DOHH2 (cell line): ENCODE measurements around the gene MAST1.

Experiments used
- H3F3A ChIP-seq: fragments of 200-600 bp; sonication (generic), shearing (Covaris generic); 2 replicates; pipeline ENCODE4 v1.6.0; 2016; ENCODE audit warnings: antibody characterized with exemption, mild to moderate bottlenecking; ENCODE audit not compliant: control insufficient read depth, insufficient read depth
- H3K27ac ChIP-seq: fragments of 200-600 bp; sonication (generic); 2 replicates; pipeline ENCODE4 v1.5.1; 2014; ENCODE audit warnings: low read depth, mild to moderate bottlenecking, low read length, moderate library complexity
- H3K27me3 ChIP-seq: fragments of 200-600 bp; sonication (generic); 2 replicates; pipeline ENCODE4 v1.6.1; 2014; ENCODE audit warnings: mild to moderate bottlenecking, low read length, mixed read lengths; ENCODE audit not compliant: control insufficient read depth
- H3K36me3 ChIP-seq: fragments of 200-600 bp; sonication (generic); 2 replicates; pipeline ENCODE4 v1.6.1; 2014; ENCODE audit warnings: mild to moderate bottlenecking, low read length, moderate library complexity, mixed read lengths; ENCODE audit not compliant: control insufficient read depth
- H3K4me1 ChIP-seq: fragments of 200-600 bp; sonication (generic); 2 replicates; pipeline ENCODE4 v1.6.1; 2014; ENCODE audit warnings: mild to moderate bottlenecking, low read length, mixed read lengths; ENCODE audit not compliant: control insufficient read depth
- H3K4me2 ChIP-seq: fragments of 200-600 bp; sonication (generic); 2 replicates; pipeline ENCODE4 v1.6.0; 2014; ENCODE audit warnings: mild to moderate bottlenecking, low read length, moderate library complexity
- H3K4me3 ChIP-seq: fragments of 200-600 bp; sonication (generic); 2 replicates; pipeline ENCODE4 v1.5.1; 2014; ENCODE audit warnings: mild to moderate bottlenecking, low read length, mixed read lengths
- H3K79me2 ChIP-seq: fragments of 200-600 bp; sonication (generic); 2 replicates; pipeline ENCODE4 v1.6.1; 2014; ENCODE audit warnings: mild to moderate bottlenecking, low read length, mixed read lengths; ENCODE audit not compliant: control insufficient read depth
- H3K9me2 ChIP-seq: fragments of 200-600 bp; sonication (generic); replicated peaks from 2 replicates; pipeline ENCODE4 v1.6.1; 2014; ENCODE audit warnings: mild to moderate bottlenecking, low read length, mixed read lengths; ENCODE audit not compliant: control insufficient read depth
- H3K9me3 ChIP-seq: fragments of 200-600 bp; sonication (generic); 2 replicates; pipeline ENCODE4 v1.6.1; 2014; ENCODE audit warnings: antibody characterized with exemption, low read length, mixed read lengths; ENCODE audit not compliant: control insufficient read depth, insufficient read depth
- H4K20me1 ChIP-seq: fragments of 200-600 bp; sonication (generic); 2 replicates; pipeline ENCODE4 v1.6.0; 2014; ENCODE audit warnings: low read depth, mild to moderate bottlenecking, antibody characterized with exemption, low read length, moderate library complexity; ENCODE audit not compliant: control insufficient read depth, insufficient read depth
- EZH2phosphoT487 ChIP-seq: fragments of 200-600 bp; sonication (generic); IDR thresholded peaks from 2 replicates; pipeline ENCODE4 v1.6.1; 2017; ENCODE audit warnings: borderline replicate concordance, mild to moderate bottlenecking, antibody characterized with exemption, low read length, moderate library complexity, mixed read lengths
- TF ChIP-seq, protein P1 (sequence below): fragments of 200-600 bp; sonication (generic); IDR thresholded peaks from one replicate; pipeline ENCODE4 v1.5.1; 2014; ENCODE audit warnings: antibody characterized with exemption, mild to moderate bottlenecking, low read depth, low read length; ENCODE audit not compliant: poor library complexity, severe bottlenecking

Gene MAST1

DNA sequence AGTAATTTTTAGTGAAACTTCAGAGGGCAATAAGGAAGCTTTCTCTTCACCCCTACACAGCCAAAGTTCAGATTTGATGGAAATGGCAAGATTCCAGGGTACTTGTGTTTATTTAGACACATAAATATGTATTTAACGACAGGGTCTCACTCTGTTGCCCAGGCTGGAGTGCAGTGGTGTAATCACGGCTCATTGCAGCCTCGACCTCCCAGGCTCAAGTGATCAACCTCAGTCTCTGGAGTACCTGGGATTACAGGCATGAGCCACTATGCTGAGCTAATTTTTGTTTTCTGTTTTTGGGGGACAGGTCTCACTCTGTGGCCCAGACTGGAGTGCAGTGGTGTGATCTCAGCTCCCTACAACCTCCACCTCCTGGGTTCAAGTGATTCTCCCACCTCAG lies 82.7 kb downstream of the MAST1 start:
- peaks cover 9% of the 10 kb centered on the region for H3K4me1 ChIP-seq
- no peak overlapping the region for H3K4me3 ChIP-seq
- TF ChIP-seq, protein P1, sequence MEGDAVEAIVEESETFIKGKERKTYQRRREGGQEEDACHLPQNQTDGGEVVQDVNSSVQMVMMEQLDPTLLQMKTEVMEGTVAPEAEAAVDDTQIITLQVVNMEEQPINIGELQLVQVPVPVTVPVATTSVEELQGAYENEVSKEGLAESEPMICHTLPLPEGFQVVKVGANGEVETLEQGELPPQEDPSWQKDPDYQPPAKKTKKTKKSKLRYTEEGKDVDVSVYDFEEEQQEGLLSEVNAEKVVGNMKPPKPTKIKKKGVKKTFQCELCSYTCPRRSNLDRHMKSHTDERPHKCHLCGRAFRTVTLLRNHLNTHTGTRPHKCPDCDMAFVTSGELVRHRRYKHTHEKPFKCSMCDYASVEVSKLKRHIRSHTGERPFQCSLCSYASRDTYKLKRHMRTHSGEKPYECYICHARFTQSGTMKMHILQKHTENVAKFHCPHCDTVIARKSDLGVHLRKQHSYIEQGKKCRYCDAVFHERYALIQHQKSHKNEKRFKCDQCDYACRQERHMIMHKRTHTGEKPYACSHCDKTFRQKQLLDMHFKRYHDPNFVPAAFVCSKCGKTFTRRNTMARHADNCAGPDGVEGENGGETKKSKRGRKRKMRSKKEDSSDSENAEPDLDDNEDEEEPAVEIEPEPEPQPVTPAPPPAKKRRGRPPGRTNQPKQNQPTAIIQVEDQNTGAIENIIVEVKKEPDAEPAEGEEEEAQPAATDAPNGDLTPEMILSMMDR, result no peak
- H3K27me3 ChIP-seq, result no peaks in the 10 kb centered on the region
- no peaks in the 10 kb centered on the region for H3K9me2 ChIP-seq
- H3K36me3 ChIP-seq, result peaks cover 34% of the 10 kb centered on the region
- H3K27ac ChIP-seq, result peak overlapping the region; percentile 33; the same call in 1 of the 2 replicates
- no peaks in the 10 kb centered on the region for H4K20me1 ChIP-seq
- peaks cover 14% of the 10 kb centered on the region for H3F3A ChIP-seq
- H3K79me2 ChIP-seq, result no peaks in the 10 kb centered on the region
- H3K4me2 ChIP-seq, result no peak overlapping the region
- H3K9me3 ChIP-seq, result no peaks in the 10 kb centered on the region

DNA sequence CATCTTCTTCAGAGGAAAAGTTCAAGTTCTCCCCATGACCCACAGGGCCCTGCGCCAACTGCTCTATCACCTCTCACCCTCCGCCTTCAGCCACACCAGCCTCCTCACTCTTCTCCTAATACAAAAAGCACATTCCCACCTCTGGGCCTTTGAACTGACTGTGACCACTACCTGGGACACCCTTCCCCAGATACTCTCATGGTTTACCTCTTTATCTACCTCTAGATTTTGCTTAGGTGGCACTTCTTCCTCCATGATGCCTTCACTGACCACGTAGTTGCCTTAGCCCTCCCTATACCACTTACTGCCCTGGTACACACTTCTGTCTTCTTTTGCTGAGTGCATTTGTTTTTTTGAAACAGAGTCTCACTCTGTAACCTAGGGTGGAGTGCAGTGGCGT lies 84.6 kb downstream of the MAST1 start:
- no peak overlapping the region for H3K27ac ChIP-seq
- no peak overlapping the region for H3K4me2 ChIP-seq
- no peaks in the 10 kb centered on the region for H3K9me3 ChIP-seq
- H3K27me3 ChIP-seq, result no peaks in the 10 kb centered on the region
- no peaks in the 10 kb centered on the region for H3K79me2 ChIP-seq
- no peaks in the 10 kb centered on the region for H3K9me2 ChIP-seq
- H4K20me1 ChIP-seq, result no peaks in the 10 kb centered on the region
- H3K36me3 ChIP-seq, result peaks cover 45% of the 10 kb centered on the region
- H3F3A ChIP-seq, result peaks cover 14% of the 10 kb centered on the region
- H3K4me3 ChIP-seq, result no peak overlapping the region
- no peak for TF ChIP-seq EZH2phosphoT487
- TF ChIP-seq, protein P1, result no peak
- peaks cover 9% of the 10 kb centered on the region for H3K4me1 ChIP-seq
